ENCODE results near the gene LINS1.

GRCh38 chr15:100627789-100628395, 25.9 kb upstream of the LINS1 start:
- no peak for TF ChIP-seq EZH2phosphoT487 (IDR thresholded peaks at IDR 0.05; ENCODE audit: insufficient read depth, low read depth)
- no peak for TF ChIP-seq EZH2 (IDR thresholded peaks at IDR 0.05; ENCODE audit: insufficient read depth, poor library complexity, severe bottlenecking)
